Retinal pigment epithelial cell (primary cell): Measurements from ENCODE around the gene ATP13A3.

ENCODE experiments used
- DNase-seq: peaks from one replicate; pipeline ENCODE4 v3.0.0-alpha.2; 2010; ENCODE audit warnings: low read depth
- H3K4me3 ChIP-seq: 2 replicates; pipeline ENCODE4 v1.5.1; 2011; ENCODE audit warnings: mild to moderate bottlenecking, low read length, control low read depth, moderate library complexity
- CTCF ChIP-seq: conservative IDR thresholded peaks from 2 replicates; pipeline ENCODE4 v1.5.1; 2011; ENCODE audit warnings: low read depth, low read length, control low read depth, inconsistent platforms

The ATP13A3 gene

GRCh38 chr3:194396539-194396858 is 90.3 kb downstream of the ATP13A3 start:
- H3K4me3 ChIP-seq = no peak overlapping the region

GRCh38 chr3:194395778-194396538 is 90.8 kb downstream of the ATP13A3 start:
- no peak for TF ChIP-seq CTCF
- no peak for DNase-seq

More at GRCh38 chr3:194396539-194396858, 90.3 kb downstream of the ATP13A3 start:
- DNase-seq = no peak
- TF ChIP-seq CTCF = no peak

GRCh38 chr3:194395212-194395611 is 91.6 kb downstream of the ATP13A3 start:
- DNase-seq = peak; percentile 62
- no peak for TF ChIP-seq CTCF
- no peak overlapping the region for H3K4me3 ChIP-seq

More at GRCh38 chr3:194395778-194396538, 90.8 kb downstream of the ATP13A3 start:
- H3K4me3 ChIP-seq = no peak overlapping the region

GRCh38 chr3:194392576-194392975 is 94.2 kb downstream of the ATP13A3 start:
- H3K4me3 ChIP-seq = no peak overlapping the region
- no peak for TF ChIP-seq CTCF
- DNase-seq = no peak

GRCh38 chr3:194390835-194391234 is 96.0 kb downstream of the ATP13A3 start:
- no peak for DNase-seq
- no peak overlapping the region for H3K4me3 ChIP-seq
- no peak for TF ChIP-seq CTCF

GRCh38 chr3:194389269-194389668 is 97.5 kb downstream of the ATP13A3 start:
- no peak for DNase-seq
- no peak overlapping the region for H3K4me3 ChIP-seq
- TF ChIP-seq CTCF = no peak

- DNase-seq = no peak
- TF ChIP-seq CTCF = no peak
- no peak overlapping the region for H3K4me3 ChIP-seq
Measured at GRCh38 chr3:194387926-194388418, 98.8 kb downstream of the ATP13A3 start.
